ENCODE data around the gene C1orf21. TPM values are rescaled to one million over a fixed set of nuclear protein-coding genes. Genes with fewer than 3 reads are reported as not detected.

The C1orf21 gene
- total RNA-seq, 4 donors from 2014 or later: 24.0 to 43.0 (median 40.3) TPM

DNA sequence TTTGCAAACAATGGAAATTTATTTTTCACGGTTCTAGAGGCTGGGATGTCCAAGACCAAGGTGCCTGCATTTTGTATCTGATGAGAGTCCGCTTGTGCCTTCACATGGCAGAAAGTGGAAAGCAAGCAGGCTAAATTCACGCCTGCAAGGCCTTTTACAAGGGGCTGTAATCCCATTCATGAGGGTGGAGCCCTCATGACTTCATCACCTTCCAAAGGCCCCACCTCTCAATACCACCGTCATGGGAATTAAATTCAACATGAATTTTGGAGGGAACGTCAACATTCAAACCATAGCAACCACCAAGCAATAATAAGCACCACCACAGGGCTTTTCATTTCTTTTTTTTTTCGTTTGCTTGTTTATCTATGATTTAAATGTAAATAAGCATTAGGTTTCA is 115.3 kb downstream of the C1orf21 start:
- ATAC-seq (ENCODE audit: low FRiP score) (no peak), DNase-seq (ENCODE audit: low spot score) (no peak)
- TF ChIP-seq, protein P1, sequence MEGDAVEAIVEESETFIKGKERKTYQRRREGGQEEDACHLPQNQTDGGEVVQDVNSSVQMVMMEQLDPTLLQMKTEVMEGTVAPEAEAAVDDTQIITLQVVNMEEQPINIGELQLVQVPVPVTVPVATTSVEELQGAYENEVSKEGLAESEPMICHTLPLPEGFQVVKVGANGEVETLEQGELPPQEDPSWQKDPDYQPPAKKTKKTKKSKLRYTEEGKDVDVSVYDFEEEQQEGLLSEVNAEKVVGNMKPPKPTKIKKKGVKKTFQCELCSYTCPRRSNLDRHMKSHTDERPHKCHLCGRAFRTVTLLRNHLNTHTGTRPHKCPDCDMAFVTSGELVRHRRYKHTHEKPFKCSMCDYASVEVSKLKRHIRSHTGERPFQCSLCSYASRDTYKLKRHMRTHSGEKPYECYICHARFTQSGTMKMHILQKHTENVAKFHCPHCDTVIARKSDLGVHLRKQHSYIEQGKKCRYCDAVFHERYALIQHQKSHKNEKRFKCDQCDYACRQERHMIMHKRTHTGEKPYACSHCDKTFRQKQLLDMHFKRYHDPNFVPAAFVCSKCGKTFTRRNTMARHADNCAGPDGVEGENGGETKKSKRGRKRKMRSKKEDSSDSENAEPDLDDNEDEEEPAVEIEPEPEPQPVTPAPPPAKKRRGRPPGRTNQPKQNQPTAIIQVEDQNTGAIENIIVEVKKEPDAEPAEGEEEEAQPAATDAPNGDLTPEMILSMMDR (IDR thresholded peaks at IDR 0.05): no peak

DNA sequence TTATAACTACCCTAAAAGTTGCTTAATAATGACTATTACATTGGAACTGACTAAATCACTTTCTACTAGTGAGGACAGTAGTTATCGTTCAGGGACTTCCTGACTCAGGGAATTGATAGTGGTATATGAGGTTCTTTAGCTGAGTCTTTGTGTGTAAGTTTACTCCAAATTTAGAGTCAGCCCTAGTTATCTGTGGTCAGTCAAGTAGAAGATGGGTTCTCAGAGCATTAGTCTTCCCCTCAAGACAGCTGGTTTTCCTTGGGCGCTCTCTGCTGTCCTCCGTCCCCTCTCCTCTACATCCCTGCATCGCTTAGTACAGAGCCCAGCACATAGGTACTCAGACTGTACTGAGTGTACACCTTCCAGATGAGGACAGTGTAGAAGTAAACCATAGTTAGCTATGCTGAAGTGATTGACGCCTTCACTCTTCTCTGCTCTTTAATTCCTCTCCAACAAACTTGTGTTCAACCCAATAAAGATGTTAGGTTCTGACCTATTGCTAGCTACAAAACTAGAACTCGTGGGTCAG is 116.5 kb downstream of the C1orf21 start:
- TF ChIP-seq, protein P1 (IDR thresholded peaks at IDR 0.05): no peak
- DNase-seq (ENCODE audit: low spot score) (no peak), ATAC-seq (ENCODE audit: low FRiP score) (no peak)

DNA sequence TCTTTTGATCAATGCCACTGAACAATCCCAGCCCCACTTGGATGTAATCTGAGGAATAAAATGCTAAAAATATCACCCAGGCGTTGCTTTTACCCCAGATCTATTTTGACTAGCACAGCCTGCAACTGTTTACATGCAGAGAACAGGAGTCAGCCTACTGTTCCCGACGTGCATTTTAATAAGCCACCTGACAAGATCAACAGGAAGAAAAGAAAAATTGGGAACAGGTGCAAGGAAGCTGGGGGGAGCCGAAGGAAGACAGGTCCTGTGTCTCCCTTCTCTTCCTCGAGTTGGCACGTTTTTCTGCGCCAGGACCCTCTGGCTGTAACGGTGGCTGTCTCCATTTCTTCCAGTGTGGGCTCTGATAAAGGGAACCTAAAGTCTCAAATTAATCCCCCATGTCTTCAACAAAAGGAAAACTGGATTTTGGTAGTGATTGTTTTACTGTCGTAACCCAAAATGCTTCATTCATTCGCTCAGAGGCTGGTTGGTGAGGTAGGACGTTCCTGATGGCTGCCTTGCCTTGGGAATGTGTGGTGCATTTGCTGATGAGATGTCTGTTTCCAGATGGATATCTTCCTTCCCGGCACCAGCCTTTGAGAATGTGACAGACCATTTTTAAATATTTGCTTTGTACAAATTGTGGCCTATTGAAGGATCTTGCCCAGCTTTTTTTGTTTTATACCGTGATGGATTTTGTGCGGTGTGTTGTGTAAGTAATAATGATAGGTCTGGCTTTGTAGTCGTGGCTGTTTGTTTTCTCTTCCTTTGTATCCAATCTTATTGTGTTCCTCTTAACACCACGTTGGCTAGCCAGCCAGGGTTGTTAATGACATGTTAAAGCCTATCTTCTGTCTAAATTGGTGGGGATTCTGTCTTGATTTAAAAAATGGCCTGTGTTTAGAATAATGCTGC is 117.5 kb downstream of the C1orf21 start:
- ATAC-seq (ENCODE audit: low FRiP score) (no peak), DNase-seq (ENCODE audit: low spot score) (no peak)
- TF ChIP-seq, protein P1 (IDR thresholded peaks at IDR 0.05): no peak

DNA sequence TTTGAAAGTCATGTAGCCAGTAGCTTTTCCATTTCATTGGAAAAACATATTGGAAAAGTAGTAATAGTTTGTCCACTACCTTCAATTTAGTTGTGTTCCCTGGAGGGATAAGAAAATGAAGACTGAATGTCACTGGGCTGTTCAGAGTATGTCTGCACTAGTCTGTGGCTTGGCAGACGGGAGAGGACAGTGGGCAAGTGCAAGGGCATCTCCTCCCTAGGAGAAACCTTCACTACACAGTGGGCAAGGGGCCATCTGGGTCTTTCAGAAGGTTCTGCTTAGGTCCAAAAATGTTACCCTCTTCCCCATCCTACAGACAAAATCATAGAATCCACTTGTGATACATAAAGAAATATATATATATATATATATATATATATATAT is 118.1 kb downstream of the C1orf21 start:
- ATAC-seq (ENCODE audit: low FRiP score) (no peak), DNase-seq (ENCODE audit: low spot score) (no peak)
- TF ChIP-seq, protein P1 (IDR thresholded peaks at IDR 0.05): no peak

DNA sequence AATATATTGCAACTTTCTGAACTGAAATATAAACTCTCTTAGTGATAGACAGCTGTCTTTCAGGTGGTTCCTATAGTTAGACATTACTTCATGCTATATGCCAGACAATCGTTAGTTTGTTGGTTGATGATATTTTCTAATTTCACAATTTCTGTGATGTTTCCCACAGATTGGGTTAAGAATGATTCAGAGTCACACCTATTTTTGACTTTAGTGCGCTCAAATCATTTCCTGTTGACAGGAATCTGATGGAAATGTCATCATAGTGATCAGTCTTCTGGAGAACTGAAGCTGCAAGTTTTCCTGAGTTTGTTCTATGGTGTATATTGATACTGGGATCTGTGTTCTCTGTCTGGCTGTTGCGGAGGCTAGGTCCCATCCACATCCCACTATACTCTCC is 119.7 kb downstream of the C1orf21 start:
- no peak for DNase-seq (ENCODE audit: low spot score)
- TF ChIP-seq, protein P1 (IDR thresholded peaks at IDR 0.05): no peak
- no peak for ATAC-seq (ENCODE audit: low FRiP score)

DNA sequence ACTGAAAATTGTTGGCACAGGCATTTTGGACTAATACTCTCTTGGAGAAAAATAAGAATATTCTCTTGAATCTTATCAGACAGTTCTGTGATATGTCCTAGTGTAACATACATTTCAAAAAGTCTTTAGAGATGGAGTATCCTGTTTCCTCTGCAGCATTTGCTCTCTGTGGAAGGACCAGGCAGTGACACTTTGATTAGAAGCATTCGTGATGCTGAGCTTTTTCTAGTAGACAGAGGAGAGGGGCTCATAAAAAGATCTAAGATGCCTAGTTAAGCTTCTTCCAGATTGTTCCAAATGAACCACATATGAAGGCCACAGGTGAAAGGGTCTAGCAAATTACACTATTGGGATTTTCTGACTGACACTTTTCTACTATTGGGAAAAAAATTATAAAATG is 120.3 kb downstream of the C1orf21 start:
- TF ChIP-seq, protein P1 (IDR thresholded peaks at IDR 0.05): no peak
- DNase-seq (ENCODE audit: low spot score) (no peak), ATAC-seq (ENCODE audit: low FRiP score) (no peak)

Measured in omental fat pad (tissue), 4 donors.